EH (cell line): ENCODE data around the gene FOXI2.

Experiments
- DNase-seq: peaks from one replicate; pipeline ENCODE4 v3.0.0-alpha.2; 2015; ENCODE audit warnings: low read depth

The FOXI2 gene

DNA sequence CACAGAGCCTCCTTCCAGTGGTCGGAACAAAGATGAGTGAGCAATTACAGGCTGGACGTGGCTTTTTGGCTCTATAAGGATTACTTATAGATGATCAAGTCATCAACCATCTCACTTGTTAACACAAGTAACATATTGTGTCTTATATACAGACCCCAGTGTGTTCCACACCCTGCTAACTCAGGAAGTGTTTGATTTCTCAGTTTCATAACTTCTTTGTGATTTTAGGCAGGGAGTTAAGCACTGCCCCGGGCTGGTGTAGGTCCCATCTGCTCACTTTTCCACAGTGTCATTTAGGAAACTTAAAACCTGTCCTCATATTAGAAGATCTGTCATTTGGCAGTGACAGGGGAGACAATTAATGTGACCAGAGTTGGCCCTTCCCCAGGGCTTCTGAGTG, 6.2 kb downstream of the FOXI2 start:
- DNase-seq, result no peak

DNA sequence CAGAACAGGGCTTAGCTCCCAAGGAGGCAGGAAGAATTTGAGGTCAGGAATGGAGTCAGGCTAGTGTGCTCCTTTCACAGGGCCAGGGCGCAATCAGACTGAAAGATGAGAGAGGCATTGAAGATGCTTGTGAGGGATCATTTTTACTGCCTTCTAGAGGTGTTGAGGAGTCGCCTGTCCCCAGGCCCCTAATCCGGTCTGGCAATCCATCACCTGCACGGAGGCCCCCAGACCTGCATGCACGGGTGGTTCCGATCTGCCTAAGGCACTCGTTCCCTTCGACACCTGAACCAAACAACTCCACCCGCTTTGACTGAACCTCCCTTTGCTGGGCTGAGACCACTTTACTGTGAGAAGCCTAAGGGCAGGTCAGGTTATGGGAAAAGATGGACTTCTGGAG, 8.0 kb downstream of the FOXI2 start:
- no peak for DNase-seq

DNA sequence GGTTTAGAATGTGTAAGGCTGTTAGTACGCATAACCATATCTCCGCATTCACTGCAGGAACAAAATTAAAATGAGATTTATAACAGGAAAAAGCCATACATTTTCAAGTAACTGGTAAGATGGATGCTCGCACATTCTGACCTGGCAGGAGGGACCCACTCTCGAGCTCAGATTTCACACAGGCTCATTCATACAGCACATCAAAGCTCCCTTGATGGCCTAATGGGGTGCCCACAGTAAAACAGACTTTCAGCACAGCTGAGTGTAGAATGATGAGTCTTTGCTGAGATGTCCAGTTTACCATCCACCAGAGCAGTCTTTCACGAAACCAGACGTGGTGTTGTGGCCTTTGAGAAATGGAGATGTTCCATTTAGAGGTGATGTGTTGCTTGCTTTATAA, 8.9 kb downstream of the FOXI2 start:
- no peak for DNase-seq

DNA sequence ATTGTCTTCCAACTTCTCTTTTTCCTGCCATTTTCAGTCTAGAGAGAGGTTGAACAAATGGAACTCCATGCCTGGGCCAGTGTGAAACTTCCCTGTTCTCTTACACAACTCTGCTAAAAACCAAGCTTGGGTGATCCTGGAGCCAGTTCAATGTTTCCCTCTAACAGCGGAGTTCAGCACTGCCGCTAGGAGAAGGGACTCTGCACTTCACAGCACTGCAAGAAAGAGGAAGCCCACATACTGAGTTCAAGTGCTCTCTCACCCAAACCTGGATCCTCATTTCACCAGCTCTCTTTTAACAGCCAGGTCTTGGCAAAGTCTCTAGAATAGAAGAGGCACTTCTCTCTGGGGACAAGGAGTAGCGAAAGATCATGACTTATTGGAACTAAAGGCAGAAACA, 18.8 kb downstream of the FOXI2 start:
- DNase-seq, result no peak

DNA sequence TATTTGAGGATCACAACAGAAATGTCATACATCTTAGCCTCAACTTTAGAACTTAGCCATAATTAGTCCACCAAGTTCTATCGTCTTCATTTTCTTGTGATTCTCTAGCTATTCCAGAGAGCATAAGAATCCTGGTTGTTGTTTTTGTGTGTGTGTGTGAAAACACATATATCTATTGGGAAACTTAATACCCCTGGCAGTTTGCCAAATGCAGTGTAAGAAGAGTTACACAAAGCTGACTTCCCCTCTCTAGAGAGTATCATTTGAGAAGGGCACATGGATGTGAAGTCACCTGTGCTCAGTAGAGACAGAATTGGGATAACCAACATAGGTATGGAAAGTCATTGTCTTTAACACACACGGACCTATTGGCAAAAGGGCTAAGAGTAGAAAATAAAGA, 19.3 kb downstream of the FOXI2 start:
- no peak for DNase-seq

DNA sequence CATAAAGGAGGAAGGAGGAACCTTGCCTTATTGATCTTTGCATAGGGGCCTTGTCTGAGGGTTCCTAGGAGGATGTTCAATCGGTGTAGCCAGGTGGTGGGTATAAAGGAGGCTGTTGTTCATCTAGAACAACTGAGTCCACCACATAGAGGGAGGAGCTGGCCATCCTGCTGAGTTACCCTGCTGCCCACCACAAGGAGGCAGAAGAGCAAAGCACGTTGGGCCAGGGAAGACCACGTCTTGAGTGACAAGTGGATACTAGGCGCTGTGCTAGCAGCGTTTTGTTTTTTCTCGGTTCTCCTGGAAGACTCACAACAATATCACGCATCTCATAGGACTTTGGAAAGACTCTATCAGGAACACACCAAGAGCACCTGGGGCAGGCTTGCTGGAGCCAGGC, 20.0 kb downstream of the FOXI2 start:
- no peak for DNase-seq

DNA sequence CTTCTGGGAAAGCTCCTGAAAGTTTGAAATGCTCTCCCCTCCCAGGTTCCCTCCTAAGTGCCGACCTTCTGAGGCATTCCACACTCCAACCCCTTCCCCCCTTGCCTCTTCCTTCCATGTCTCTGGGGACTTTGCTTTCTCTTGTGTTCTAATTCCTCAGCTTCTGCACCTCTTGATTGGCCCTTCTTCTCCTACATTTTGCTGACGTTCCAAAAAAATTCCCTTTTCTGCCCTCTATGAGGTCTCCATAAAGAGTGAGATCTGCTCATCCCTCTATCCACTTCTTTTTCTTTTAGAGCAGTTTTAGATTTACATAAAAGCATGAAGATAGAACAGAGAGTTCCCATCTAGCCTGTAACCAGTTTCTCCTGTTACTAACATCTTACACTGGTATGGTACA, 22.3 kb downstream of the FOXI2 start:
- DNase-seq, result no peak

DNA sequence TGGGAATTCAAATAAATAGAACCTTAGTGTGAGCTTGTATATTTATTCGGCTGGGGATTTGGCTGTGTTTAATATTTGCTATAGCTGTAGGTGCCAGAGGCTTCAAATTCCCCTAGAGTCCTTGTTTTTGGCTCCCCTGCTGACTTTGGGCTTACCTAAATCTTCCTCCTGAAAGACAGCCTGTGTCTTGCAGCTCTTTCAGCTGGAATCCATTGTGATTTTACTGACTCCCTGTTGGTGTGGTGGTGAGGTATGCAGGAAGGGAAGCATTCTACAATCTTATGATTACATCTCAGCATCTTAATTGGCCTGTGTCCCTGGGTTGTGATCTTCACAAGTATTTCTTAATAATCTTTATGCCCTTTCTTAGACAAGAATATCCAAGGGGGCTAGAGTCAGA, 25.9 kb downstream of the FOXI2 start:
- DNase-seq, result no peak

DNA sequence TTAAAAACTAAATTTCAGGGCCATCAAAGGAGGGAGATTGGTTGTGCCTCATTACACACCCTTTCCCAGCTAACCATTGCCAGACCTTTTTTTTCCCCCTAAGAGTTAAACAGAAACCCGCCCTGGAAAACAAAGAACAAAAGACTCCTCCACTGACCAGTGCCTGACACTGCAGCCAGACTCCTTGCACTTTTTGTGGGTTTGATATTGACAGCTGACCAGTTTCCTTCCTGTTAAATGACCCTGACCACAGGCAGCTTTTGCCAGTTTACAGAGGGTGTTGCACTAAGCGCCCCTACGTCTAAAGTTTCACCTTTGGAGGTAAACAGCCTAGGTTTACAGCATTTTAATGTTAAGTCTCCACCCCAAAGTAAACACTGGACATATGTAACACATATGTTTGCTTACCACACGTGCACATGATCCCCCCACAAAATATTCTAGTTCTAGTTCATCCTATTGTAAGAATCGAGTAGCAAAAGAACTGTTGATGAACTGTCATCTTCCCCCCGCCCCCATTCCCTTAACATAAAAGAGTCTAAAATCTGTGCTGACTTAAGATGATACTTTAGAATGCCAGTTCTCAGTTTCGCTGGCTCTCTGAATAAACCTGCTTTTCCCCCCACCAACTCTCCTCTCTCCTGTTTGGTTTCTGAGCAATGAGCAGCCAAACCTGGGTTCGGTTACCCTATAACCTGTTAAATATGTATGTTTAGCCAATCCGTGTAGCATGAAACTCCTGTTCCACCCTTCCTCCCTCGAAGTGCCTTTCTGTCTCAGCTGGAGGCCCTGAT, 38.0 kb downstream of the FOXI2 start:
- DNase-seq, result no peak

DNA sequence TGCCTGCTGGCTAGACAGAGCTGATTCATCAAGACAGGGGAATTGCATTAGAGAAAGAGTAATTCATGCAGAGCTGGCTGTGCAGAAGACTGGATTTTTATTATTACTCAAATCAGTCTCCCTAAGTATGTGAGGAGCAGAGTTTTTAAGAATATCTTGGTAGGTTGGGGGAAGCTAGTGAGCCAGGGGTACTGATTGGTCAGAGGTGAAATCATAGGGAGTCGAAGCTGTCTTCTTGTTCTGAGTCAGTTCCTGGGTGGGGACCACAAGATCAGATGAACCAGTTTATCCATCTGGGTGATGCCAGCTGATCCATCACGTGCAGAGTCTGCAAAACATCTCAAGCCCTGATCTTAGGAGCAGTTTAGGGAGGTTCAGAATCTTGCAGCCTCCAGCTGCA, 39.8 kb downstream of the FOXI2 start:
- no peak for DNase-seq

DNA sequence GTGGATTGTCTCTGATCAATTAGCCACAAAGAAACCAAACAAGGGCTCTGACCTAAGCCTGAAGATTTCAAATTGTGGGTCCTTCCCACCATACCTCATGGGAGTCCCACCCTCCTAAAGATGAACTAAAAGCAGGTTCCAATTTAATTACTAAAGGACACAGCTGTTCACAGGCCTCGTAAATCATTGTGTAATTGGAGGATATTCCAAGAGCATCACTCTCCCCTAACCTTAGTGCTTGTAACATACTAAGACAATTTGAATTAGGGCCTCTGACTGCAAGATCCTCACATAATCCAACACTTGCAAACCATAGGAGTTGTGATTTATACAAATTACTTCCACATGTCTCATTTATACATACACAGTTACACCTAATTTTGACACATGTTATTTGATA, 44.4 kb downstream of the FOXI2 start:
- no peak for DNase-seq

DNA sequence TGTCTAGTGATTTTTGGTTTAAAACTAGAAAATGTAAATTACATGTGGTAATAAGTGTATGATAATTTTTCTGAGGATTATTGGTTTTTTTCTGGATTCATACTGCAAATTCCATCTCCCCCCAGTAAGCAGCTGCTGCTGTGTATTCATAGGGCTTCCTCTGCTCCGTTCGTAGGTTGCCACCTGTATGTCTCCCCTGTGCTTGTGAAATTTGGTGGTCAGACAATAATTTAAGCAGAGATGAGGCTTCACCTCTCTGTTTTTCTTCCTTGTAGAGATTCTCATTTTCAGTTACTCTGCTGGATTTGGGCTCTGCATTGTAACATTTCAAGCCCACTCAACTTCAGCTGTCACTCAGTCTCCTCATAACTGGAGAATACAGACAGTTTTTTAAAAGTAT, 50.9 kb downstream of the FOXI2 start:
- DNase-seq, result no peak

DNA sequence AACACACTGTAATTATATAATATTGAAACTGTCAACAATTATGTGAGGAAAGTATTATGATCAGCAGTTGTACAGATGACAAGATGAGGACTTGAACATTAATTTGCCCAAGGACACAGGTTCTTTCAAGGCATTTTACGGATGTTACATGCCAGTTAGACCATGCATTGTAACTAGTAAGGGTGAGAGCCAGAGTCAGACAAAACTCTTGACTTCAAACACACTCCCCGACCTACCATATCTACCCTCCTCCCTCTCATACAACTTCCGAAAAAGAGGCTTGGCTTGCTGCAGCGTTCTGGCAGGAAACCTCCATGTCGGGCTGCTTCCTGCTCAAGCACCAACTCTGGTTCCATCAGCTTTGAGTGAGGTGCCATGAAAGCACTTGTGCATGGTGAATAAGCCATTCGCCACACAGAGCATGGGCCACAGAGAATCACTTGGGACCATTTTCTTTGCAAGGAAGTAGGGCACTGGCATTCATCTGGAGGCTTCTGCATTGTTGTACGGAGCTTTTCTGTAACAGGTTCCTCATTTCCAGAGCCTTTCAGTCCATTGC, 53.2 kb downstream of the FOXI2 start:
- DNase-seq, result no peak
